Activated CD8-positive, alpha-beta memory T cell treated with anti-CD3 and anti-CD28 coated beads for 4 hours (primary cell): ENCODE results near the gene GLCCI1.
A peak's percentile ranks its signal among the peaks of the same experiment; 100 is the strongest.

ENCODE experiments used
- DNase-seq, 2 donors: peaks; one replicate each; pipeline ENCODE4 v3.0.0-alpha.2; 2020; ENCODE audit warnings: low read depth in 2 of 2

GLCCI1 gene

DNA sequence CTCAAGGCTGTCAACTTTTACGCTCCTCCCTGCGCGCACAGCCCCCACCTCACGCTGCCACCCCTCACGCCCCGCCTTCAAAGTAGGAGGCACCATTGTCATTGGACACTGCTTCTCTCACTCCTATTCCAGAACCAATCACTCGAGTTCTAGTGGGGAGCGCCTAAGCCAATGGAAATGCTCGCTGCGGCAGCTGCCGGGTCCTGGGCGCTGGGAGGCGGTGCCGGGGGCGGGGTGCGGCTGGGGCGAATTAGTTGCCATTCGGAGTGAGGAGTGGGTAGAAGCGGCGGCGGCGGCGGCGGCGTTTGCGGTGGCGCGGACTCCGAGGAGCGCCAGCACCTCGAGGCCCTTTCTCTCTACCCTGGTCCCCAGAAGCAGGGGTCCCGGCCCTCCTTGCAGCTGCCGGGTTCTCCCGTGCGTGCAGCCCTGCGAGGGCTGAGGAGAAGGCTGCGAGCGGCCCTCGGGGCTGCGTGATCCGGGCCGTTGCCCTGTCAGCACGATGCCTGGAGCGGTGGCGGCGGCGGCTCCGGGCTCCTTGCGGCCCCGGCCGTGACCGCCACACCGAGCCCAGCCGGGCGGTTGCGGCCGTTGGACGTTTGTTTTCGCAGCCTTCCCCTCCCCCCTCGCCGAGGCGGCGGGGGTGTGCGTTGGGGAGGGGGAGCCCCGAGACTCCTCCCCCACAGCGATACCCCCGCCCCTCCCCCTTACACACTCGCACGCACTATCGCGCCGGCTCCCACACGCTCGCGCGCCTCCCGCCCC lies at the start of gene GLCCI1:
Gene GLCCI1, plus strand, starts transcription at position 253 of the 762 bp plus-strand sequence. CDS start 555 bp downstream, outside the sequence.
- DNase-seq = peak; percentile 93

DNA sequence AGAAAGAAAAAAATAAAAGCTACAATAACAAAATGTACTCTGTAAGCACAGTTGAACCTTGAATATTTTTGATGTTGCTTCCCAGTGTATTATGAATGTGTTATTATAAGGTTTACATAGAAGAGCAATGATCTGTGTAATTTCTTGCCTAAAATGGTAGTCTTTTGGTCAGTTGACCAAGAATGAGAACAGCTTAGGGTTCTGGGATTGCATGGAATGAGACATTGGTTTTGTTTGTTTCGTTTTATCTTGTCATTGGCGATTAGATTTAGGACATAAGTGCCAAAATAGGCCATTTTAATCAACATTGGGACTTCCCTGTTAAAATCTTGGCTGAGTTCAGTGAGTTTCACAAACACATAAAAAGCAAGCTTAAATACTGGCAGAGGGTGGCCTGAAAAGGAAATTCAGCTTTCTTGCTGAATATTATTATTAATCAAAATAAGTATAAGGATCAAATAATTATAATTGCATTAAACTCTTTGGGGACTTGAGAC lies 49.1 kb upstream of the GLCCI1 start:
- DNase-seq = no peak

- DNase-seq = no peak
These were observed 48.5 kb upstream of the GLCCI1 start for GRCh38 chr7:7920056-7920455.

- no peak for DNase-seq
These were observed 48.1 kb upstream of the GLCCI1 start for GRCh38 chr7:7920481-7920880.

- DNase-seq = no peak
These were observed 46.8 kb upstream of the GLCCI1 start for GRCh38 chr7:7921830-7922229.

DNA sequence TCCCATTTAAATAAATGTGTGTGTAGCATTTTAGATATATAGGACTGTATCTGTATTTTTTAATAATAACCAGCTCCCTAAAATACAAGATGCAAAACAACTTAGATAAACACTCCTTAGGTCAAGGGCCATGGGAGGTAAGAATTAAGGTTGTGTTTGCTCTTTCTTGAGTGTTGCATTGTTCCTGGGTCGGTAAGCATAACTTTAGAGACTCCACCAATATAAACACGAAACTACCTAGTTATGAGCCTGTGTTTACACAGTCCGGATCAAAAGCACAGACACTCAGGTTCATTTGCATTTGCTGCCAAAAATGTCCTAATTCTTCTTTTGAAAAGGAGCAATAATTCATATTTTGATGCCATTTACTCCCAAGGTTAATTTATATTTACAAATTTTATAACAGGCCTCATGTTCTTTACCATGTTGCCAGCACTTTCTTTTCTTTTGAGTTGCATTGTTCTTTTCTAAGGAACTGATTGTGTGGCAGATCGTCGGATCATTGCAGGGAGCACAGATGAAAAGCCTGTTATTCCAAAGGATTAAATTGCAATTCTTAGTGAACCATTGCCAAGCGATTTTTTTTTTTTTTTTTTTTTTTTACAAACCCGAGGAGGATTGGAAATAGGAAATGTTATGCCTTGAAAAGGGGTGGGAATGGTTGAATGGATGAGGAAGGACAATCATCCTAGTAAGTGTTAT lies 45.8 kb upstream of the GLCCI1 start:
- DNase-seq = no peak

DNA sequence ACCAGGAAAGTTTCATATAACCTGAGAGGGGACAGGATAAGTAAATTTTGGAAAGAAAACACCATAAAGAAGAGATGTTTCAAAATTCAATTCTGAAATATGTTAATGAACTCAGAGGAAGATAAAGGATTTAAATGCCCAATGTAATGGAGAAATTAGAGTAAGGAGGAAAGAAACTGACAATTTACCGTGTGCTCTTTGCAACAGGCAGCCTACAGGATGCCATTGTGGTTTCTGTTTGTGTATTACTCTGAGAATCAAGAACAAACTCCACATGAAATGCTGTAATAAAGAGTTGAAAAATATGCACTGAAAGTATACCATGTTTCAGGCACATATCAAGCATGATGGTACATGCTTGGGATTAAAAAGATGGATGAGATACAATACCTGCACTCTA lies 44.8 kb upstream of the GLCCI1 start:
- DNase-seq = no peak

- no peak for DNase-seq
These were observed 44.3 kb upstream of the GLCCI1 start for GRCh38 chr7:7924303-7924702.

GRCh38 chr7:7931626-7932025 lies 37.0 kb upstream of the GLCCI1 start:
- DNase-seq = no peak

- no peak for DNase-seq
These were observed 36.0 kb upstream of the GLCCI1 start for GRCh38 chr7:7932553-7932952.

- no peak for DNase-seq
These were observed 34.6 kb upstream of the GLCCI1 start for GRCh38 chr7:7933915-7934526.

- no peak for DNase-seq
These were observed 33.7 kb upstream of the GLCCI1 start for GRCh38 chr7:7934945-7935344.

DNA sequence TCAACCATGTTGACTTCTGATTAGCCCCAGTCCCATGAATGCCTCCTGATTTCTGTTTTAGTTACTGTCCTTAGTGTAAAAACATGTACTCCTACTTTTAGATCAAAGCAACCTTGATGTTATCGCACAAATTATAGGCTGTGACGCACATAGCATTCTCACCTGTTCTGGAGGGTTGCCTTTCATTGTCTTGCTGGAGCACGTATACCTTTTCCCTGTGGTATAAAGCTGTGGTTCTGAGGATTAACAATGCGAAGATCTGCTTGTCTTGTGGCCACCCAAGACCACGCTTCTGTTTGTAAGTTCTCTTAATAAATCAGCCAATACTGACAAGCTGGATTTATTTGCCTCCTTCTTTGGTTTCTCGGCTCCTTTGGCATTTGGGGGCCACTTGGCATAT lies 30.1 kb upstream of the GLCCI1 start:
- DNase-seq = no peak

- no peak for DNase-seq
These were observed 24.6 kb upstream of the GLCCI1 start for GRCh38 chr7:7943951-7944350.

DNA sequence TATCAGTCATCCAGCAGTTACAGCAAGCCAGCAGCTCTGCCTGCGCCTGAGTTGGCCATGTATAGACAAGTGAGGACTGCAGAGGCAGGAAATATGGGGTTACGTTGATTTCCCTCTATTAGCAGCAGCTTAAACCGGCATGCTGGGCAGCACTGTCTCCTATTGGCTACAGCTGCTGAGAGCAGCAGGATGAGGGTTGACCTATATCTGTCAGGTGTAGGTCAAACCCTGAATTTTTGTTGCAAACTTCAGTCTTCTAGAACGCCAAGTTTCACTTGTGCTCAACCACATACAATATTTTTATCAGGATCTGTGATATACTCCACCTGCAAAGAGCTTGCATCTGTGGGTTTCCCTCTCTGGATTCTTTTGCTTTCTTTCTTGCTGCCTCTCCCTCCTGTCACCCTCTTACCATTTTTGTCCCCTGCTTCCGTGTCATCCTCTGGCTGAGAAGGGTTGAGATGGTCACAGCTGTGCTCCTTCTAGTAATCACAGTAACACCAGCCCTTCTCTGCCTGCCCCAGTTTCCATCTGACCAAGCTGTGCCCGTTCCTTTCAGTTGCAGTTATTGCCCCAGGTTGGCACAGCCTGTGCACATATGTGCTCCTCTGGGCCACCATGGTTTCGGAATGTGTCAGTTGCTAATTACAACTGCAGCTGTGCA lies 23.8 kb upstream of the GLCCI1 start:
- DNase-seq = peak in 1 of 2 donors; percentile 2

GRCh38 chr7:7946486-7946885 lies 22.1 kb upstream of the GLCCI1 start:
- DNase-seq = no peak

DNA sequence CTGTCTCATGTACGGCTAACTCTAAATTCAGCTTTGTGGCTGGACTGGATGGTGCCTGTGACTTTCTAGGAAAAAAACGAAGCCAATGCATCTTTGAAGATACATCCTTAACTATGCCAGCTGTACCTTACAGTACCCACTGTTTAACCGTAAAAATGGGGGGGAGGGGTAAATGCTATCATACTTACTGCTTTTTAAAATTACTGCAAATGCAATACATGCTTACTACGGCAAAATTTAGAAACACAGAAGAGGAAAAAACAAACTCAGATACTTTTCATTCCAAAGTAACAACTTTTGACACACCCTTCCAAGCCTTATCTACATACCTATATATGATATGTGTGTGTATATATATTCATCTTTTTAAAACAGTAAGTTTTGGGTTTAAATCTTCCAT lies 20.4 kb upstream of the GLCCI1 start:
- no peak for DNase-seq

DNA sequence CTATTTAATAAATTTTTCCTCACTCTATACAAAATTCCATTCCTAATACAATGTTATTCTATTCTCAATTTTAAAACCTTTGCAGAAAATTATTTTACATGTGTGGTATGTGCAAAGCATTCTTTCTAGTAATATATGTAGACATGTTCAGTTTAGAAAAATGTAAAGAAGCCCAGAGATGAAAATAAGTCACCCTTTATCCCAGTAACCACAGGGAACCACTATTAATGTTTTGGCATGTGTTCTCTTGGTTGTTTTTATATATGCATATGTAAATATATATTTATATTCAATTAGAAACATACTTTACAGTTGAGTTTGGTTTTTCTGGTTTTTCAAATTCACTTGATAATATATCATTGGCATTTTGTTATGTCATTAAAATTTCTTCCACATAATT lies 14.8 kb upstream of the GLCCI1 start:
- DNase-seq = no peak

GRCh38 chr7:7956531-7957128 lies 12.0 kb upstream of the GLCCI1 start:
- DNase-seq = no peak

DNA sequence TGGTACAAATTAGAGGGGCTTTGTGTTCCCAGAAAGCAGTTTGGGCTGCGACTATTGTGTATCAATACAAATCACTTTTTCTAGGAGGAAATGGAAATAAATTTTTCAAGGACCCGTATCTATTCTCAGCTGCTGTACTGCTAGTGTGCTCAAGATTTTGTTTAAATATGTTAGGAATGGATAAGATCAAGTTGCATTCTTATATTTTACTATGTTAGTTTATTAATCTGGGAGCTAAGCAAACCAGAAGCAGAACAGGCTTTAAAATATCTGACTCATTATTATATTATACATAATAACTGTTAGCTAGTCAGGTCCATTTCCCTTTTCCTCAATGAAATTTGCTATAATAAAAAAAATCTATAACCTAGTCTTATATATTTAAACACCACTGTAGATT lies 11.1 kb upstream of the GLCCI1 start:
- no peak for DNase-seq

- DNase-seq = no peak
These were observed 8.5 kb upstream of the GLCCI1 start for GRCh38 chr7:7959979-7960670.
